GM19023 (cell line): ENCODE results near the gene TRPM2.

ENCODE experiments used
- ATAC-seq: cut with Tn5 transposase; IDR thresholded peaks from one replicate; pipeline ENCODE4 v1.9.1; 2021; ENCODE audit warnings: mild to moderate bottlenecking, moderate library complexity; ENCODE audit not compliant: unreplicated experiment

Gene TRPM2

DNA sequence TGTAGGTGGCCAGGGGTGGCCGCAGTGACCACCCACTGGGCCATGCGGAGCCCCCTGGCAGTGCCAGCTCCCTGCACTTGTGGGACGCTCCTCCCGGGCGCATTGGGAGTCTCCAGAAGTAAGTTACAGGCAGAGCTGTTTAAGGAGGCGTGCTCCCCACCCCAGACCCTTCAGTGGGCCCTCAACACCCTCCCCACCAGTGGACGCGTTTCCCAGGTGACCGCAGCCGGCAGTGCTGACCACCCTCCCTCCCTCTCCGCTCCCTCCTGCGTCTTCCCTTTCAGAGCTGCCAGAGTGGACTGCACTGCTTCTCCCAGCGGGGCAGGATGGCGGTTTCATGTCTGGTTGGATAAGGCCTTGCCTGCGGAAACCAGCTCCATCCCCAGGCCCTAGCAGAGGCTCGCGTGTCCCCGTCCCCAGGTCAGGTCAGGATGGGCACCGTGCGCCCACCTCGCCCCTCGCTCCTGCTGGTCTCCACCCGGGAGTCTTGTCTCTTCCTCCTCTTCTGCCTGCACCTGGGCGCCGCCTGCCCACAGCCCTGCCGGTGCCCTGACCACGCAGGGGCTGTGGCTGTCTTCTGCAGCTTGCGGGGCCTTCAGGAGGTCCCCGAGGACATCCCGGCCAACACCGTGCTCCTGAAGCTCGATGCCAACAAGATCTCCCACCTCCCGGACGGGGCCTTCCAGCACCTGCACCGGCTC lies 102.9 kb downstream of the TRPM2 start:
- ATAC-seq: no peak

DNA sequence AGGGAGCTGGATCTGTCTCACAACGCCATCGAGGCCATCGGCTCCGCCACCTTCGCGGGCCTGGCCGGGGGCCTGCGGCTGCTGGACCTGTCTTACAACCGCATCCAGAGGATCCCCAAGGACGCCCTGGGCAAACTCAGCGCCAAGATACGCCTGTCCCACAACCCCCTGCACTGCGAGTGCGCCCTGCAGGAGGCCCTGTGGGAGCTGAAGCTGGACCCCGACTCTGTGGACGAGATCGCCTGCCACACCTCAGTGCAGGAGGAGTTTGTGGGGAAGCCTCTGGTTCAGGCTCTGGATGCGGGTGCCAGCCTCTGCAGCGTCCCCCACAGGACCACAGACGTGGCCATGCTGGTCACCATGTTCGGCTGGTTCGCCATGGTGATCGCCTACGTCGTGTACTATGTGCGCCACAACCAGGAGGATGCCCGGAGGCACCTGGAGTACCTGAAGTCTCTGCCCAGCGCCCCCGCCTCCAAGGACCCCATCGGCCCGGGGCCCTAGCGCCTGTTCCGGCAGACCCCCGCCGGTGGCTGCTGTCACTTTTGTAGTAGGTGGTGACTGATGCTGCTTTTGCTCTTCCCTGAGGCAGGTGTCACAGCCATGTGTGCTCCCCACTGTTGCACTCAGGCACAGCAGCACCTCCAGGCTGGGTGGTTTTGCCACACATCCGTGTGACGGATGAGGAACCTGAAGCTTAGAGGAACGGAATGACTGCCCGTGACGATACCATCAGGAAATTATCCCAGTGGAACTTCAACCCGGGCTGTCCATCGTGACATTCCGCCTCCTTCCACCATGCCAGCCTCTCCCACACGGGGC lies 103.7 kb downstream of the TRPM2 start:
- ATAC-seq: no peak

DNA sequence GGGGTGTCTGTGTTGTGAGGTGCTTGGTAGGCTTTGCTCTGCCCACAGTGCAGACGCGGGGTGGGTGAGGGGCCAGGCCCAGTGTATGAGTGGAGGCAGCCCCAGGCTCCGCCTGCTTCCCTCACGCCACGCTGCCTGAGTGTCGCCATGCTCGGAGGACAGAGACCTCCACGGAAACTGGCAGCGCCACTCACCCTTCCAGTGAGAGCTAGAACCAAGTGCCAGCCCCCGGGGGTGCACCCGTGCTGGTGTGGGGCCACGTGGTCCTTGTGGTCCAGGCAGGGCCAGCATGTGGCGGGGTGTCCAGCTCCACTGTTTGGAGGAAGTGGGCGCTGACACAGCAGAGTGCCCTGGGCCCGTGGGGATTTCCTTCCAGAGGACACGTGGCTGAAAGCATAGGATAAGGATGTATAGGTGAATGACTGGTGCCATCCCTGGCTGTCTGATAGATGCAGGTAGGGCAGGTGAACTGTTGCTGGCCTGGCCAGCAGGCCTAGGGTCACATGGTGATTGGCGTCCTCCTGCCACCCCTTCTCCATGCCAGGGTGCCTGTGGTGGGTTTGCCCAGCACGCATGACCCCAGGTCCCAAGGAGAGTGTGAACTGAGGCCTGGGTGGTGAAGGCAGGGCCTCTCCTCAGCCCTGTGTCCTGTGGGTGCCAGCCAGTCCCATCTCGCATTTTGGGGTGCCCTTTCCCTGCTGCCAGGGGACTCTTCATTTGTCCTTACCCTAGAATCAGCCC lies 105.7 kb downstream of the TRPM2 start:
- ATAC-seq: no peak

DNA sequence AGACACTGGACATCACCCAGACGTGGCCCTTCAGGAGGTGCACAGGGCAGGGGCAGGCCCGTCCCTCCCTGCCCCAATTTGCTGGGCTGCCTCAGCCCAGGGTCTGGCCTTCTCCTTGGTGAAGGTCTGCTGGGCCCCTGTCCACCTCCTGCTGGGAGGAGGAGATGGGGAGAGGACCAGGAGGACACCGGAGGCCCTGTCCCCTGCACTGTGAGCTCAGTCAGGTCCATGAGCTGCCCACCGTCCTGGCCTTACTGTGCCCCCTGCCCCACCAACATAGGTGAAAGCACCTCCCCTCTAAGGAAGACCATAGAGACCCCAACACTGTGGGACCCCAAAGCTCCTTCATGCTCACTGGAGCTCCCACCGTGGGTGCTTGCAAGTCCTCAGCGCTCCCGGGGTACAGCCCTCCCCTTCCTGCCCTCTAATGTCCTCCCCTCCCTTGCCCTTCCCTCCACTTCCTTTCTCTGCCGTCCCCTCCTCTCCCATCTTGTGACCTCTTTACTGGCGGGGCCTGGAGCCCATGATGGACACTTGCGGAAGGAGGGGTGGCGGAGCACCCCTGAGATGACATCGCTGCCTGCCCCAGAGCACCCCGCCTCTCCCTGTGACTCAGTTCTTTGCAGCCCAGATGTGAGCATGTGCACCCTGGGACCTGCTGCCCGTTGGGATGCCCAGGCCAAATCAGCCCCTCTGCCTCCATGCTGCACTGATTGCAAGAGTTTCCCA lies 106.5 kb downstream of the TRPM2 start:
- ATAC-seq: no peak

DNA sequence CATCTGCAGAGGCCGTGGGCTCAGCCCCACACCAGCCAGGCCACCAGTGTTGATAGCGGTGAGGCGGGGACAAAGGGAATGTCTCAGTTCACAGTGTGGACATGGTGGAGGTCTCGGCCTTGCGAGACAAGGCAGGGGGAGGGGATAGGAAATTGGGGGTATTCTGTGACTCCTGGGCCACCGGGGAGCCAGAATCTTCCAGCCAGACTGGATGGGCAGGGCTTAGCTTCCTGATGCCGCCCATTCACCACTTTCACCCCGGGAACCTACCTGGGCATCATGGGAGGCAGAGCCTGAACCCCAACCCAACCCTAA lies 107.0 kb downstream of the TRPM2 start:
- no peak for ATAC-seq

DNA sequence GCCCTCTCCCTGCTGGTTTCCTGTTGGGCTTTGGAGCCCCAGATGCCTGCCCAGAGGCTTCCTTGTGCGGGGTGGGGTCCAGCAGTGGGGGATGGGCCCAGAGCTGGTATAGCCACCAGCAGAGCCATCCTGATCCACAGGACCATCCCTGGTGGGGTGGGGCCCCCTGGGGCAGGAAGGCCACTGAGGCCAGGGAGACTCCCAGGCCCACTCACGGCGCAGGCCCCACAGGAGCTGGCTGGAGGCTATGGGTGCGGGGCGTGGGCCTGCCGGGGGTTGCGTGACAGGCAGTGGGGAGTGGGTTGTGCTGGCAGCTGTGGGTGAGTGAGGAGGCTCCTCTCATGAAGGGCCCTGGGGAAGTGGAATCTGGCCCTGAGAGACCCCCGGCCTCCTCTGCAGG lies 107.6 kb downstream of the TRPM2 start:
- no peak for ATAC-seq

DNA sequence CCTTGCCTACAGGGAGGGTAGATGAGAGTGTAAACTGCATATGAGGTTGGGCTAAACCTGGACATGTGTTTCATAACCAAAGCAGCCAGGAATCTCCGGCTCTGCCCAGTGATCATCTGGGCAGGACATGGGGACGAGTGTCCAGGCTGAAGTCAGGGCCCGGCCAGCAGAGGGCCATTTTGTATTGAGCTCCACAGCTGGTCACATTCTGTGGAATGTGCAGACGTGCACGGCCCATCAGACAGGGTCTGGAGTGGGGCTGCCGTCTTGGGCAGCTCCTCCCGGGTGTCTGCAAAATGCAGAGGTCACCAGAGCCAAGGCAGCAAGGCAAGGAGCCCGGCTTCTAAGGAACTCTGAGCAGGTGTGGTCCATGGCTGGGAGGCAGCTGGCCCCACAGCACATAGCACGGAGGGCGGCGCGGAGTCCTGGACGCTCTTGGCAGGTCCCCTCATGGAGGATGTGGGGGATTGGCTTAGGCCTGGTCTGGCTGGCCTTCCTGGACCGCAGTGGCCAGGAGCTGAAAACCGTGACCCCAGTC lies 108.1 kb downstream of the TRPM2 start:
- ATAC-seq: no peak

DNA sequence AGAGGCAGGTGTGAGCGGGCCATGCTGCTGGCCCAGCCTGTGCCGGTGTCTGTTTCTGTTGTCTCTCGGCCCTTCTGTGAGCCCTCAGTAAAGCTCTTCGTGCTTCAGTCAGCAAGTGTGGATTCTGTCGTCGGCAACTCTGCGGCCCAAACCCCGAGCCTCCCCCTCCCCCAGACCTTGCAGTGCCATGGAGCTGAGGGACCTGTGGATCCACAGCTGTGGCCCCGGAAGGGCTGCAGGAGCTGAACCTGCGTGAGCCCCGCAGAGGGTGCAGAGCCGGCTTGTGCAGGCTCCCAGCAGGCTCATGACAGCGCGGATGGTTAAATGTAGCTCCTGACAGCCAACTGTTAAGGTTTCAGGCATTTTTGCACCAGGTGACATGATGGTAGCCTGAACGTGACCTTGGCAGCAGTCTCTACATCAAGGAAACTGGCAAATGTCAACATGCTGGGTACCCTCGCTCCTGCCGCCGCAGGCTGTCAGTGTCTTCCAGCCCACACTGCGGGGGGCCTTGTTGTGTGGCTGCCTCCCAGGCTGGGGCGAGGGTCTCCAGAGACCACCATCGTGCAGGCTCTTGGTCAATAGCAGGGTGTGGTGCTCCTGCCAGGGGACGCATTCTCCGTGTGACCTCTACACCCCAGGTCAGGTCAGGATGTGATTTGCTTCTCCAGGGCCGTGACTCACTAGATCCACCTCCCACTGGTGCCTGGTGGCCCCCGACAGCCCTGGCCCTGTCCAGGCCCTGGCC lies 108.8 kb downstream of the TRPM2 start:
- ATAC-seq: no peak

DNA sequence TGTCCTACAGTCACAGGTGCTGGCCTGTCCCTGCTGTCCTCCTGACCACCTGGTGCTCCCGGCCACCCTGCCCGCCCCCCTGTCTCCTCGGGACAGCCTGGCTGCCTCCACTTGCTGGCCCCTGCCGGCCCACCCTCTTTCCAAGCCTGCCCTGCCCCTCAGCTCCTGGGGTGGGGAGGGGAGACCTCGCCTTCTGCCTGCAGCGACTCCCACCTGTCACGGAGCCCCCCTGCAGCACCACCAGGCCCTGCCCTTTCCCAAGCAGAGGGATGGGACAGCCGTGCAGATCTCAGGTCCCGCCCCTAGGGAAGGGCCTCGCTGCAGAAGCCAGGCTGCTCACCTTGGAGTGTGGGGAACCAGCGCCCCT lies 109.4 kb downstream of the TRPM2 start:
- no peak for ATAC-seq

DNA sequence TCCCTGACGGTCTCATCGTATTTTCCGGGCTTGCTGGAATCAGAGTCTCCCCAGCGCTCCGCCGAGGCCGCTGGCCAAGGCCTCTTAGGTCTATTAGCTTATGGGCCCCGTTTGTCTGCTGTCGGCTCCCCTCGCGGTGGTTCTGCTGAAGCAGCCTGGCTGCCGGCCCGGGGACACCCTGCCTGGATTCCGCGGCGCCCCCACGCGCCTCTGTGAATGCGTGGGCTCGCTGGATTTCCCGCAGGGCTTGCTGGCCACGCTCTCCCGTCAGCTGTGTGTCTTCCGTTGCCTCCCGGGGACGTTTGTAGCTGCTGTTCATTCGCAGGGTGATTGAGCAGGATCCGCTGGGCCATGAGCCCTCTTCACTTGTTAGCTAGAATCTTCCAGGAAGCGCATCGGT lies 110.3 kb downstream of the TRPM2 start:
- ATAC-seq: no peak

DNA sequence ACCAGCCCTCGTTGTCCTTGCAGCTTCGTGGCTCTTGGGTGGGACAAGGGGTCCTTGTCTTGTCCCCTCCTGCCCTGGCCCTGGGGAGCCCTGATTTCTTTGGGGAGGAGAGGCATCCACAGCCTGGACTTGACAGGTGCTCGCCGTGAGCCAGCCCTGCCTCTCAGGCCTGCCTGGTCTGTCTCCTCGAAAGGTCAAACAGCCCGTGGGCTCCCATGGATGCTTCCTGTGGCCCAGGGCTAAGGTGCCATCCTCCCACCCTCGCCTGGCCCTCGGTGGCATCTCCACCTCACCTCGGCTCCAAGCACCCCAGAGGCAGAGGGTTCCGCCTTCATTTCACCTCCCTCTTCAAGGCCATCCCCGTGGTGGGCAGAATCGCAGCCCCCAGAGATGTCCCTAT lies 110.9 kb downstream of the TRPM2 start:
- no peak for ATAC-seq

DNA sequence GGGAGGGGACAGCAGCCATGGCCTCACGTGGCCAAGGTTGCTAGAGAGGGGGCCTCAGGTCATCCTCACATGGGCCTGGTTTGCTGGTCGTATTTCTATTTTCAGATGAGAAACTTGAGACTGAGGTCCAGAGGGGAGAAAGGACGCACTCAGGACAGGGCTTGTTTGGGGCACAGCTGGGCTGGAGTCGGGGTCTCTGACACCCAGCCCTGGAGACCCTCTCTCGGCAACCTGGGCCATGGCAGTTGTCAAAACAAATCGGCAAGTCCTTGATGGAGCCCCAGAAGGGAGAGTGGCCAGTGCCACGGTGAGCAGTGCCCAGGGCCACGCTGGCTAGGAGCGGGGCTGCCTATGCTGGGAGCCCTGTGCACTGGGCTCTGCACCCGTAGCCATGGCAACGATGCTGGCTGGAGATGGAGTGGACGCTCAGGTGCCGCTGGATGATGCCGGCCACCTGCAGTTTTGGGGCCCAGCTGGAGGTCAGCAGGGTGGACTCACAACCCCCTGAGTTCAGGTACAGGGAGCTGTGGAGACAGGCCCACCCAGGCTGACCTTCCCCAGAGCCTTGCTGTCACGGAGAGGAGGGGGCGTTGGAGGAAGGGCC lies 113.0 kb downstream of the TRPM2 start:
- no peak for ATAC-seq

DNA sequence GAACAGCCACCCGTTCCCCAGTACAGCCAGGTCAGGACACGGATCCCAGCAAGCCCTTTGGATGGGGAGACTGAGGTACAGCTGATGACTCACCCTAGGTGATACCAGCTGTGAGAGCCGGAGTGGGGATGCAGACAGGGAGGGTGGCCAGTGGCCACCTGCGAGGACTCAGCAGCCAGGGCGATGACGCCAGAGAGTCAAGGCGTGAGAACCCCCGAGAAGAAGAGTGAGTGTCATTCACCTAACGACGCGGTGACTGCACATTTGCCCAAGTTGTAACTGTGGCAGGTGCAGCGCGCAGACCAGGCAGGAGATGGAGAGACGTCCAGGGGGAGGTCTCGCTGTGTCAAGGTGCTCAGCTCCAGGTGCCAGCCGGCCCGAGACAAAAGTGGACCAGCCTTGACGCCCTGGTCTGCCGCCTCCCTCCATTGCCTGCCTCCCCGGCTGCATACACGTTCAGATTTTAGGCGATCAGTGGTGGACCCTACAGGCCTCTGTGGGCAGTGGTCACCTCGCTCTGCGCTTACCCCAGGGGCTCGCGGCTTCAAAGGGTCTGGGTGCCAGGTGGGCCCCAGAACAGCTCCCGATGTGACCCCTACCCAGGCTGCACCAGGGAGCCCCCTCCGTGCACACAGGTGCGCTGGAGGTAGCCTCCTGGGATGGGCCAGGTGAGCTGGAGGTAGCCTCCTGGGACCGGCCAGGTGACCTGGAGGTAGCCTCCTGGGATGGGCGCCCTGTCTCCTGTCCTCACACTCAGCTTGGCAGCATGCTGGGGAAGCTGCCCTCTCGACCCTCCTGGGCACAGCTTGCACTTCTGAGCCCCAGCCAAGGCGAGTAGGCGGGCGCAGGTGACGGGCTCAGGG lies 113.8 kb downstream of the TRPM2 start:
- no peak for ATAC-seq

DNA sequence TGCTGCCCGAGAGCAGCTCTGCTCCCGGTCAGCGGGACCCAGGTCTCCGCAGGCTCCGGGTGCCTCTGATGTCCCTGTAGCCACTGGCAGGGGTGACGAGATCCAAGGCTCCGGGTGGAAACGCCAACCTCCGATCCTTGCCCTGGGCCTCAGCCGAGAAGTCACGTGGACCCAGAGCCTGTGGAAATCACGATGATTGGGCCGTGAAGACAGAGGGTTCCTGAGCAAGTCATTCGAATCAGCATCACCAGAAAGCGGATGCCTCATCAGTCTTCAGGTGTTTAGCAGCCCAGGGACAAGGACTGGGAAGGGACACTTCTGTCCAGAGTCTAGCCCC lies 114.4 kb downstream of the TRPM2 start:
- no peak for ATAC-seq

DNA sequence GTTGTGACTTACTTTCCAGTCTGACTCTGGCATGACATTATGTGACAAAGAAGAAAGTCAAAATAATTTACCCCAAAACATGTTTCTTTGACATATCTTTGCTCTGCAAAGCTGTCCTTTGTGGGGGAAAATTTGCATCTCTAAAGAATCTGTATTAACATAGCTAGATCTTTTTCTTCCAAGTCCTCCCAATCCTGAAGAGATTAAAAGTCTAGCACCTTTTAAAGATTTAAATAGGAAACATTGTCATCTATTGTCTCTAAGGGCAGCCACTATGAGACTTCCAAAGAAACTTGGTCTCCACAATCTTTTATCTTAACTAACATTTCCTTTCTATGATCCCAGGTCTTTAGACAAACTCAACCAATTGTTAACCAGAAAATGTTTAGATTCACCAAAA lies 117.9 kb downstream of the TRPM2 start:
- ATAC-seq: no peak

DNA sequence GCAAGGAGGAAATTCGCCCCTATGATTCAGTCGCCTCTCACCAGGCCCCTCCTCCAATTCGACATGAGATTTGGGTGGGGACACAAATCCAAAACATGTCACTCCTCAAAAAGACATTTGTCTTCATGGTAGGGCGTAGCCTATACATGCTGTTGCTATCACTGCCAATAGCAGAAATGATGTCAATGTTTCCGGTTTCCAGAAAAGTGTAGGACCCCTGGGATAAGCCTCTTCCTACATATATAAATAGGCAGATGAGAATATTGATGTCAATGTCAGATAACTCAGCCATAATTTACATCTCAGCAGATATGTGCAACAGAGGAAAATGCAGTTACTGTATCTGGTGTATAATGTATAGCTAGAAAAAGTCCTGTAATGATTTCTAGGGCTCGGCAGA lies 118.6 kb downstream of the TRPM2 start:
- ATAC-seq: no peak

DNA sequence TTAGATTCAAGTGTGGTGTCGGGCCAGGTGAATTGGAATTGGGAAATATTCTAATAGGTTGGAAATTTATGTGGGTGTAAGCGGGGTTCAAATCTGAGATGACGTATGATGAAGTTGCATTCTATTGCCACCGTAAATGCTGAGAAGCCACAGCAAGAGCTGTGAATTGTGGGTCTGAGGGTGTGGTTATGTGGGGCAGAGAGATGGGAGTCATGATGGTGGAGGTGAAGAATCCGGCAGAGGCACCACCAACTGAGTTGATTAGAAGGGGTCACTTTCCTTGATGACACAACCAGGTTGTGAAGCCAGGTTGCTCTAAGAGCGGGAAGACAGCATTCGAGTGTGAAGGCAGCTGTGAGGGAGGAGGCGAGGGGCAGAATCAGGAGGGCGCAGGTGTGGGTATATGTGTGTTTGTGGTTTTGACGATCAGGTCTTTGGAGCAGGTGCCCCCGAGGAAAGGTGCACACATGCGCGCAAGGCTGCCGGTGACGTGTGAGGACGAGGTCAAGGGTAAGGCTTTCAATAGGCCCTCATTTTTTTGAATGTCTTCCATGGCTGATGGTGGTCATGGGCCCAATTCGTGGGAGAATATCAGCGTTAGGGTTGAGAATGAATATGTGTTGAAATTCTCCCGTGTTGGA lies 120.6 kb downstream of the TRPM2 start:
- ATAC-seq: no peak

DNA sequence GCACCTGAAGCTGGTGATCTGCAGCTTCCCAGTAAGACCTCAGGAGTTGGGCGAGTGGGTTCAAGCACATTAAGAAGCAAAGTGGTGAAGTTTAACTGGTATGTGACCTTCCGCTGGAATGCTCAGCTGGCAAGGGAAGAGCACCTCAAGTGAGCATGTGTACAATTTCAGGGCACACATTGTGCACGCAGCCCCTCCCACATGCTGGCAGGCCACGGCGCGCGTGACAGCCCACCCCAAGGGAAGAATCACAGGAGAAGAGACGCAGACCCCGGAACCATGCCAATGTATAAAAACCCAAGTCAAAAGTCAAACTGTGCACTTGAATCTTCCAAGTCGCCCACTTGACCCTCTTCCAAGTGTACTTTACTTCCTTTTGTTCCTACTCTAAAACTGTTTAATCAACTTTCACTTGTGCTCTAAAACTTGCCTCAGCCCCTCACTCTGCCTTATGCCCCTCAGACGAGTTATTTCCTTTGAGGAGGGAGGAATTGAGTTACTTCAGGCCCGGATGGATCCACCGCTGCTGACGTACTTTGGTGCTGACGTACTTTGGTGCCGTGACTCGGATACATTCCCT lies 121.9 kb downstream of the TRPM2 start:
- no peak for ATAC-seq
